GM12891 (cell line): Measurements from ENCODE around the gene DNAH8.

Source experiments
- PAX5 ChIP-seq: IDR thresholded peaks from 2 replicates; pipeline ENCODE4 v1.6.1; 2011; ENCODE audit warnings: low read length, moderate library complexity, mild to moderate bottlenecking; ENCODE audit not compliant: insufficient read depth, severe bottlenecking
- POLR2A ChIP-seq: IDR thresholded peaks from 2 replicates; pipeline ENCODE4 v1.6.1; 2011; ENCODE audit warnings: low read depth, low read length, control low read depth
- POLR2AphosphoS5 ChIP-seq: IDR thresholded peaks from 2 replicates; pipeline ENCODE4 v1.6.1; 2011; ENCODE audit warnings: low read depth, low read length, control low read depth

DNA sequence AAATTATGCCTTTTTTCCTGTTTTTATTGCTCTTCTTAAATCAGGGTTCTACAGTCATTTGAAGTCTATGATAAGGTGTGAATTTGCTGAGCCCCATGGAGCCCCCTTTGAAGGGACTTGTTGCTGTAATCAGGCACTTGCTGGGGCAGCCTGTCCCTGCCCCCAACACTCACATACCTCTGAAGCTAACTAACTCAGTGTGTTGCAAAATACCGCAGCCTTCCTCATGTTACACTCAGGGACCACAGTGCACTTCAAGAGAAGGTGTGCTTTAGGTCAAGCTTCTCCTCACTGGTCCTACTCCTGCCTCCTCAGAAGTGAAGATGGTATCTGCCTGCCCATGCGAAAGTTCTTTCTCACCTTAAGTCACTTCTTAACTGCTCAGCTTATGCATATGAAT lies 267.4 kb downstream of the DNAH8 start:
- no peak for TF ChIP-seq PAX5
- no peak for TF ChIP-seq POLR2A
- no peak for TF ChIP-seq POLR2AphosphoS5
